GM18498 (cell line): ENCODE results near the gene NPHP4.

Experiments
- ATAC-seq: cut with Tn5 transposase; IDR thresholded peaks from one replicate; pipeline ENCODE4 v1.9.1; 2021; ENCODE audit warnings: mild to moderate bottlenecking, moderate library complexity; ENCODE audit not compliant: unreplicated experiment

The NPHP4 gene

DNA sequence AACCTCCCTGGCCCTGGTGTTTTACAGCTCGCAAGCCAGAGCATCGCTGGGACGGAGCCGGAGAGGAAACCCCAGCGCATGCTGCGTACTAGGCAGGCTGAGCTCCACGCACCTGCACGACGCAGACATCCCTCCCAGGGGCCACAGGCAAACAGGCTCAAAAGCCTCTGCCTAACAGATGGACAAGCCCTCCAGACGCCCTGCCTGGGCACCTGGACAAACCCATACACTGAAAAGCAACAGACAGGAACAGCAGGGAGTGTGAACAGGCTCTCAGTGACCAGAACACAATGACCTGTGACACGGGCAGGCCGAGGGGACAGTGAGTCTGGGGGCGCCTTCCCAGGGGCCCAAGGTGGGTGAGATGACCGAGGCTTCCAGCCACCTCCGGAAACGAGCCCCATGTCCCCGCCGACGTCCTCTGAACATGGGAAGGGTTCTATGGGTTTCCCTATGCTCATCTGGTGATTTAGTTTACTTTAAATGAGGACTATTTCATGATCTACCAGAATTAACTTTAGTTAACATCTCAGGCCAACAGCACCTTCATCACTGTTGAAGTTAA is 40.3 kb downstream of the NPHP4 start:
- no peak for ATAC-seq

DNA sequence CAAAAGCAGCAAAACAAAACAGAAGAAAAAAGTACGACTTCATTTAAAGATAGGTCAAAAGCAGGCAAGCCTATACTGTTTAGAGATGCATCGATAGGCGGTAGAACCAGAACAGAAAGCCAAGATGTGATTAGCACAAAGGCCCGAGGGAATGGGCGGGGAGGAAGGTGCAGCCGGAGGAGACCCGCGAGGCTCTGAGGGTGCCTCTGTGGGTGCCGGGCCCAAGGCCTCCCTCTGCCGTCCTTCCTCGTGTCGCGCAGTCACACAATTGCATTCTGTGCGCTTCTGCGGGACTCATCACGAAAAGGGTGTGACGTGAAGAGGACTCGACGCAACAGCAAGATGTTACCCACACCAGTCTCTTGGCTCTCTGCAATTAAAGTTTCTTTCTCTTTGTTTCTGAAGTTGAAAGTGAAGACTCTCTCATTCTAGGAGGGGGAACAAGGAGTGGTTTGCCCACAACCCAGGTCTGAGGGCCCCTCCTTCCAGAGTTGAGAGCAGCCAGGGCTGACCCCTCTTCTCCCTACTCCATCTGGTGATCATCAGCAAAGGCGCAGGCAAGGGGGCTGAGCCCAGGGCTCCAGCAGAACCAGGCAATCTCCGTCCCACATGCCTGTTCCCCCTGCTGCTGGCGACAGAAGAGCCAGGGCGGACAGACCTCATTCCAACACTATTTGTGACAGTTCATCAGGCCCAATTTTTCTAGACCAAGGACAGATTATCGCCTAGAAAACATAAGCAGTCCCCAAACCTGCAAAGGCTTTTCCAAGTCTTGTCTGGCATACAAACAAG is 41.0 kb downstream of the NPHP4 start:
- ATAC-seq: no peak

DNA sequence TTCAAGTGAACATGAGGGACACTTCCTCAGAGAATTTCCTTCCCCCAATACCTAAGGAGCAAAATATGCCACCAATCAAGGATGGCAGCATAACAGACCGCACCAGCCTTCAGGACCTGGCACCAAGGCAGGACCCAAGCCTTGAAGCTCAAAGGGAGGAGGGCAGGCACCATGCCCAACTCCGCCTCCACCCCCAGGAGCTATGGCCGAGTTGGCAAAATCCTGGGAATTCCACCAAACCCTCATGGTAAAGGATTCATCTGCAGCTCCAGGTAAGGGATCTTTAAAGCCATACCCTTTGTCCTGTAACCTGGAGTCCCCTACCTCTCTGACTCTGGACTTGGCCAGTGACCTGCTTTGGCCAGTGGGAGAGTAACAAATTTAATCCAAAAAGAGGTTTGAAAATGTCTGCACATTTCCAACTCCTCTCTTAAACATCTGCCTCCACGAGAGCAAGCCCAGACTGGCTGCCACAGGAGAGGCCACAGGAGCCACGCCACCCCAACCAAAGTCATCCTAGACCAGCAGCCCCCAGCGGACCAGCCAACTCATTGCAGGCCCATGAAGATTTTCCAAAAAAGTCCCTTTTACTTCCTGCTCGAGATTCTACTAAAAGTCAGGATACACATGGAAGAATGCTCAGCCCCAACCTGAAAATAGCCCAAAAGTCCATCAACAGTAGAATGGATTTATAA is 41.9 kb downstream of the NPHP4 start:
- no peak for ATAC-seq

DNA sequence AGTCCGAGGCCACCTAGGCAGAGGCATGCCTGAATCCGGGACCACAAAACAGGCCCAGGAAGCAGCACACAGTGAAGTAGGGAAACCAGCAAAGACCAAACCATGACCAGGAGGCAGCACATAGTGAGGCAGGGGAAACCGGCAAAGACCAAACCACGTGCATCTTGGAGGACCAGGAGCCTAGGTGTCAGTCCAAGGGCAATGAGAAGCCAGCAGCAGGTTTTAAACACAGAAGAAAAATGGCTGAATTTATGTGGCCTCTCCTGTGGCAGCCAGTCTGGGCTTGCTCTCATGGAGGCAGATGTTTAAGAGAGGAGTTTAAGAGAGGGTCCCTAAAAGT is 42.5 kb downstream of the NPHP4 start:
- no peak for ATAC-seq

DNA sequence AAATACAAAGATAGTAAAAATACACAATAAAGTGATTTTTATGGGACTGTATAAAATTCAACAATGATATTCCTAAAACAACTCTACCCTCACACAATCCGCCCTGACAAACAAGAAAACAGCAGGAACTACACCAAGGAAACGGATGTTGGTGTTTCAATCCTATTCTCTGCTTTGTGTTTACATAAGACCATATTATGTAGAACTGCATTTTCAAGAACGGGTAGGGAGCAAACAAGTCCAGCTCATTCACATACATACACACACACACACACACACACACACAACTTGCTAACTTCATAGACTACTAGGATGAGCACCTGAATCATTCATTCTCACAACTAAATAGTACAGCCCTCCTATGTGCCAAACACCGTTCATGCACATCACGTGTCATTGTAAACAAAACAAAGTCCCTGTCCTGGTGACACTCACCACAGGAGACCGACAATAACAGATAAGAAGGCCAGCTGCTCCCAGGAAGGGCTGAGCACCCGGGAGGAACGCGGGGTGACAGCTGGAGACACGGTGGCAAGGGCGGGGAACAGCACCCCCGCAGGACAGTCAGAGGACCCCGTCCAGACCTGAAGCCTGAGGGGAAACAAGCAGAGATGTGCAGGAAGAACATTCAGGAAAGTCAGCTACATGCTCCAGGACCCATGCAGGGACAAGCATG is 43.0 kb downstream of the NPHP4 start:
- no peak for ATAC-seq

DNA sequence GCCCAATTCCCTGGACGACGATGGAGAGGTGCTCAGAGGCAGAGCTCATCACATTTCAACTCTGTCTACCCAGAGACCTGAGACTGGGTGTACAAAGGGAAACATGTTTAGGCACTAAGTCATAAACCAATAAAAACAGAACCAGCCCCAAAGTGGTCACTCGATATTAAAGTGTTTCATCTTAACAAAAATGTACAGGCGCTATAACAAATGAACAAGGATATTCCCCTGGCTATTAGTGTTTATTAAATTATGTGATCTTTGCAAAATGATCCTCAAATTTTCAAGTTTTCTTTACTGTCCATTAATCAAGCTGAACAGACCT is 43.6 kb downstream of the NPHP4 start:
- no peak for ATAC-seq

DNA sequence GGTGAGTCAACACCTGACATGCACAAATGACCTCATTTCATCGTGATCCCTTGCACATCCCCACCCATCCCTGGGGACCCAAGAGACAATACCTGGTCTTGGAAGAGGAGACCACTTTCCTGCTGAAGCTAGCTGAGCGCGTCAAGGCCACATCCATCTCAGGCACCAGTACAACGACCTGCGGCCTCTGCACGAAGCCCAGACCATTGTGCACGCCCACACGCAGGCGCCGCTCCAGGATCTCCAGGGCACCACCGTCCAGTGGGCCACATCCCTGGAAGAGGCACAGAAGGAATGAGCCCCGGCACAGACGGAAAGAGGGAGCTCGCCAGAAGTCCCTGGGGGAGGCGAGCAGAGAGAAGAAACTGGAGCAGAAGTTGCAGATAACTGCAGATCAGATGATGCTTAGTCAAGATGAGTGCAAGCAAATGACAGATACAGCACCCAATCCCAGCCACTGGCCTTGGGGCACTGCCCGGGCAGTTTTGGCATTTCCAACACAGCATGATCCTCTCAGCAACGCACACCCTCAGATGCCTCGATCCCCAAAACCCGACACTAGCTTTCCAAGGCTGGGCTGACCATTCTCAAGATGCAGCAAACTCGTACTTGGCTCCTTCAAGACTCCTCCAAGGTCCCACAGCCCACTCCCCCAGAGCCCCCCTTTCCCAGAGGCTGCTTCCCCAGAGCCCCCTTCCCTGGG is 44.1 kb downstream of the NPHP4 start:
- no peak for ATAC-seq

DNA sequence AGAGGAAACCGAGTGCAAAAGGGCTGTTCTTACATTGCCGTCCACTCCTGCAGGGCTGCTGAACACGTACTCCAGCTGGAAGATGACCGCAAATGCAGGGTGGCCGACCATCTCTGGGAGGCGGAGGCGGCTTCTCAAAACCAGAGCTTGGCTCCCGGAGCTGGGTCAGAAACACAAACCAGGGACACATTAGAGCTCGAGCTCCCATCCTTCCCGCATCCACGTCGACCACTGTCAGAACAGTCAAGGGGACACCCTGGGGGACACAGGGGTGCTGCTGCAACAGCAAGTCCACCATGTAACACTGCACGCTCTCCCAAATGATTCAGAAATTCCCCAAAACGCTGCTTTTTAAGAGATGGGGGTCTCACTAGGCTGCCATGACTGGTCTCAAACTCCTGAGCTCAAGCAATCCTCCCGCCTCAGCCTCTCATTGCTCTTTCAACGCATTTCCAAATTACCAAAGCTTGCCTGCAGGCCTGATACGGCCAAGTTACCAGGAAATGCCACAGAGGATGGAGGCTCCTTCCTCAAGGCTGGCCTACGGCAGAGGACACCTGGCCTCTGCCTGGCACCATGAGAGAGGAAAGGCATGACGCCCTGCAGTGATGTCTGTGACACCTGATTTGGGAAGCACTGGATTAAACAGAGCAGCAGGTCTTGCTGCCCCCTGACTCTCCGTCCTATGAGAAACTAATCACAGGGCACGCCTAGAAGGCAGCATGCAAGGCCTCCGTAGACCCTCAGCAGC is 45.0 kb downstream of the NPHP4 start:
- no peak for ATAC-seq

DNA sequence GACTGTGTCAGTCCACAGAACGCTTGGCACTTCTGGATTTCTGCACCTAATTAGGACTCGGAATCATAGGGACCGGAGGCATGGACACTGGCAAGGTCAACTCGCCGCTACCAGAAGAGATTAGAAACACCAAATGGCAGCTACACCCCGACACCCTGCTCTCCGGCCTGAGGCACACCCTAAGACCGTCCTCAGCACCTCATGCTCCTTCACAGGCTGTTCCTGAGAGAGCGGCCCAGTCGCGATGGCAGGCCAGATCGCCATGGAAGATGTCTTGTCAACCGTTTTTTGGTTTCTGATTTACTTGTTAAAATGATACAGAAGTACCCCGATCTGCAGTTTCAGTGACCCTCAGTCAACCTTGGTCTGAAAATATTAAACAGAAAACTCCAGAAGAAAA is 46.8 kb downstream of the NPHP4 start:
- no peak for ATAC-seq

DNA sequence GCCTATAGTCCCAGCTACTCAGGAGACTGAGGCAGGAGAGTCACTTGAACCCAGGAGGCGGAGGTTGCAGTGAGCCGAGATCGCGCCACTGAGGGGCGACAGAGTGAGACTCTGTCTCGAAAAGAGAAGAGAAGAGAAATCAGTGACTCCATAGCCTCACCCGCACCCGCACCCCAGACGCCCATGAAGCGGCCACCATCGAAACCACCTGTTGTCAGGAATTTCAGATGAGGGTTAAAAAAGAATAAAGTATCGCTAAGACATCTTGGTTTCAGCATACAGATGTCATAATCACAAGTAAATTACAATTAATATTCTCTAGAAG is 47.4 kb downstream of the NPHP4 start:
- no peak for ATAC-seq

DNA sequence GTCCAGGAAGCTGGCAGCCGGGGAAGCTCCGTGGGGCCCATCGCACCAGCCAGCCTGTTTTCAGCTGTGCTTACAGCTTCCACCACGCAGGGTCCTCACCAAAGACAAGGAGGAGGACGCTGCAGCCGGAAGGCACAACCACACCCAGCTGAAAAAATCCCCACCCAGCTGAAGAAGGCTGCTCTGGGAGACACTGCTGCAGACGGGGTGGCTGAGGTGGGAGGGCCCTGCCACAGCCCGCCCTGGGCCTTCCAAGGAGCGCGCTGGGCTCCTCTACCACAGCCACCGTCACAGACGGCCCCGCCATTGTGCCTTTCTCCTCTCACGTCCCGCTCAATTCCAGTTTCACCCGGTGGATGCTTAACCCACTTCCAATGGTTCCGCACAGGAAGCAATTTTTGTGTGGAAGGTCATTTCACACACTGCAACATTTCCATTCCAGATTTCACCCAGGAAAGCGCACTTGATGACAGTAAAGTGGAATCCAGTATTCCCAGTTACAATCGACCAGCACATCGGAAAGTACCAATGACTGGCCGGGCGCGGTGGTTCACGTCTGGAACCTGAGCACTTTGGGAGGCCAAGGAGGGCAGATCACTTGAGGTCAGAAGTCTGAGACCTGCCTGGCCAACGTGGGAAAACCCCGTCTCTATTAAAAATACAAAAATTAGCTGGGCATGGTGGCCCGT is 47.9 kb downstream of the NPHP4 start:
- ATAC-seq: no peak

DNA sequence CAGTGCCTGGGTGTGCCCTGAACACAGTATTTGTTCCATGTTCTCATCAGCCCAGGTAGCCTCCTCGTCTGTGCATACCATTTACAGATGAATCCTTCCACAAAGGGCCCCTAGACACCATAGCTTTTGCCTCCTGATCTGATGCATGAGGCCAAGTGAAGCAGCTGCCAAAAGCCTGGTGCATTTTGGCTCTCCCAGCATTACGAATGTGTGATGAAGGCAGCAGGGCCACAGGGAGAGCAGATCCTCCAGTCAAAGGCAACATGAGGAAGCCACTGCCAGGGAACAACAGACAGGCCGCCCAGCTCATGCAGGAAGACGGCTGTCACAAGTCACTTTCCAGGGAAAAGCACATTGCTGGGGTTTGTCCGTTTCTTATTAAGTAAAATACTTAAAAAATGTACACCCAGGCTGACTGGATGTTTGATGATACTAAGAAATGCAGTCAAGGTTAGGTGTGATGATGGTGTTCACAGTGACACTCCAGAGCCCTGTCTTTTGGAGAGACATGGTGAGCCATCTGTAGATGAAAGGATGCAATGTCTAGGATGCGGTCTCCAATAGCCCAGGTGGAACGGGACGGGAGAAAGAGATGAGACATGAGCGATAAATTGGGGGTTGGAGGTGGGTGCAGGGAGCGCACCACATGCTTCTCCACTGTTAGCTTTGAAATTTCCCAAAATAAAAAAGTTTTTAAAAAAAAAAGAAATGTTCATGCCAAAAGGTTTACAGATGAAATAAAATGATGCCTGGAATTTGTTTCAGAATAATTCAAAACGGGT is 48.7 kb downstream of the NPHP4 start:
- no peak for ATAC-seq

DNA sequence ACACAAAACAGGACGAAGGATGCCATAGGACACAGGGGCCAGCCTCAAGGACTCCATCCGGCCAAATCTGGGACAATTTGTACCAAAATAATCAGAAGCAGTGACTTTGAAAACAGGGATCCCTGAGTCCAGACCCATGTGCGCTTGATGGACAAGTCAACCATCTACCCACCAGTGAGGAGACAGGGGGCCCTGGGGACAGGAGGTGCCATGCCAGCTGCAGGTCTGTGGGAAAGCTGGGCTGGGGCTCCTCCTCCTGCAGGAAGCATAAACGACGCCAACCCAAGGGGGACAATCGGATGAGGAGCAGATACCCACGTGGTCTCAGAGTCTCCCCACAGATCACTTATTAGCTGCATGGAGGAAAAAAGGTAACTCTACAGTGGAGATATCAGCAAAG is 50.6 kb downstream of the NPHP4 start:
- no peak for ATAC-seq

DNA sequence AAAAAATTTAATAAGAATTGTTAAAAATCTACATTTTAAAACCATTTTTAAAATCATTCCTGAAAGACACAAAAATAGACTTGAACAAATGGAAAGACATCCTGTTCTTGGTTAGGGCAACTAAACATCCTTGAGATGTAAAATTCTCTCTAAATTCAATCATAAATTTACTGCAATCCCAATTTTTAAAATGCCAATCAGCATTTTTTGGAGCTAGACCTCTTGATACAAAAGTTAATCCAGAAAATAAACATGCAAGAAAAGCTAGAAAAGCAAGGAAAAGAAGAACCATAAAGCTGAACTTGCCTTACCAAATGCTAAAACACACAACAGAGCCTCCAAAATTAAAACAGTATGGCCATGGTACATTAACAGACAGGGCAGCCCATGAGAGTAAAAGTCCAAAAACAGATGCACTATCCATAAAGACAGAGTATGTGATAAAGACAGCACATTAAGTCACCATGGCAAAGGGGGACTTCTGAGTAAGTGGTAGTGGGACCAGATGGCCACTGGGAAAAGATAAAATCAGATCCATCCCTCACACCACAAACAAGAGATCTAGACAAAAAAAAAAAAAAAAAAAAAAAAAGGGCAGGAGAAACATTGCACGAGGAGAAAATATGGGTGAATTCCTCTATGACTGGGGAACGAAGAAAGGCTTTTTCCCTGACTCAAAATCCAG is 51.4 kb downstream of the NPHP4 start:
- no peak for ATAC-seq

DNA sequence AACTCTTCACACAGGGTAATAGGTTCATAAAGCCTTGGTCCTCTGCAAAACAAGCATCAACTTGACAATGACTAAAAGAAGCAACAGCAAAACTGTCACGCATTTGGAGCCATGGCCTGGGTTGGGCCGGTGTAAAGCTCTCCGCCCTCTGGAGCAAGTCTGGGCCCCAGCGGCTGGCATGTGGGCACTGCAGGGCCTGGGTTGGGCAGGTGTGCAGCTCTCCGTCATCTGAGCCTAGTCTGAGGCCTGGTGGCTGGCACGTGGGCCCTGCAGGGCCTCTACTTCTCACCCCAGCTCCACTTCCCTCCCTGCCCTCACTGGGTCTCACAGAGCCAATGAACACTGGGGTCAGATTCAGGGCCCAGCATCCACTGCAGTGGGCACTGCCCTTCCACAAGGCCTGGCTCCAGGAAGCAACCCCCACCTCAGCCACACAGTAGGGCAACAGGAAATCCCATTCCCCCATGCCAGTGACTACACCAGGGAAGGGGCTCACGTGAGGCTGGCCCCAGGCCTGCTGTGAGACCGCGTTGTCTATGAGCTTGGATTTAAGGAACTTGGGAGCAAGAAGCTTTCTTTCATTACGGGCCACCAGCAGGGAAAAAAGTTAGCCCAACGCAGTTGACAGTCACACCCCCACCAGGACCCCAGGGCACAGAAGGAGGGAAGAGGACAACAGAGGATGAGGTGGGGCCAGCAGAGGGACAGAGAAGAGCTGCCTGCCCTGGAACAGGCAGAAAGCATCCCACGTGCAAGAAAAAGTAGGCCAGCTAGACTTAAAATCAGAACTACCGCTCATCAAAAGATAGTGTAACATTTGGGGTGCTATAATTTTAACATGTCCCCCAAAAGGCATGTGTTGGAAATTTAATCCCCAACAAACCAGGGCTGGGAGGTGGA is 52.7 kb downstream of the NPHP4 start:
- ATAC-seq: no peak

DNA sequence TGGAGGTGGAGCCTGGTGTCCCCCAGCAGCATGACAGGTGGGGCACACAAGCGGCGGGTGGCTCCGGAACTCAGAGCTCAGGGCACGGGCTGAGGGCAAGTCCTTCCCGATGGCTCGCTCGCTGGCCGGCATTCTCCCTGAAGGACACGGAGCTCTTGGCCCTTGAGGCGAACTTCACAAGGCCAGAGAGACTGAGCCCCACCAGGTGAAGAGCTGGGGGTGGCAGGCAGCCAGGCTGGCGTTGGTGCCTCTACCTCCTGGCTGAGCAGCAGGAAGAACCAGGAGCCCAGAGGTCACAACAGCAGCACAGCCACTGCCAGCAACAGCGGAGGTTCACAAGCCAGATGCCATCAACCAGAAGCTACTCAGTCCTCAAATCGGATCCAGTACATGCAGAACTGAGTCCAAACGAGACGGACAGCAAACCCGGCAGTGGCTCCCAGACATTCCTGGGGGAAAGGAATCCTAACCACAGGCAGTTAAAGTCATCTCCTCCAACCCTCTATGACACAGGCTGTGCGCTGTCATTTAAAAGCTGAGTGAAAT is 54.1 kb downstream of the NPHP4 start:
- ATAC-seq: no peak

DNA sequence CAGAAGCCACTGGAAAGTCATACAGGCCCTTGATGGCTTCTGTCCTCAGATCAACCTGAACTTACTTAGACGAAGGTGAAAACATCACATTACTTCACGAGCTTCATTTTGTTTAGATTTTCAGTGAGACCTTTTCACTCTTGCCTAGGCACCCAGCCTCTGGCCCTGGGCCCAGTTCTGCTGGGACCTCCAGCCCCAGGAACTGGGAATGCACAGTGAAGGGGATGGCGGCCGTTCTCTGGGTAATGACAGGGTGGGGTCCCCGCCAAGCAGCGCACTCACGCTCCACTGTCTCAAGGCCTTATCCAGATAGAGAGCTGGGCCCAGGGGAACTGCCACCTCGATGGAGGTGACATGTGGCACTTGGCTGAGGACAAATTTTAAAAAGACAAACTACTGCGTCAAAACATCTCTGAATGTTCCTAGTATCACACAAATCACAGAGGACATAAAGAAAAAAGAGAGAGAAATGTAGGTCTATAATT is 54.8 kb downstream of the NPHP4 start:
- no peak for ATAC-seq
